Measurements from ENCODE around the gene CHMP2A. TPM values are rescaled to one million over a fixed set of nuclear protein-coding genes. Genes with fewer than 3 reads are reported as not detected.

The CHMP2A gene
- total RNA-seq, 8 experiments from 2014 or later = 106 to 165 (median 138) TPM

DNA sequence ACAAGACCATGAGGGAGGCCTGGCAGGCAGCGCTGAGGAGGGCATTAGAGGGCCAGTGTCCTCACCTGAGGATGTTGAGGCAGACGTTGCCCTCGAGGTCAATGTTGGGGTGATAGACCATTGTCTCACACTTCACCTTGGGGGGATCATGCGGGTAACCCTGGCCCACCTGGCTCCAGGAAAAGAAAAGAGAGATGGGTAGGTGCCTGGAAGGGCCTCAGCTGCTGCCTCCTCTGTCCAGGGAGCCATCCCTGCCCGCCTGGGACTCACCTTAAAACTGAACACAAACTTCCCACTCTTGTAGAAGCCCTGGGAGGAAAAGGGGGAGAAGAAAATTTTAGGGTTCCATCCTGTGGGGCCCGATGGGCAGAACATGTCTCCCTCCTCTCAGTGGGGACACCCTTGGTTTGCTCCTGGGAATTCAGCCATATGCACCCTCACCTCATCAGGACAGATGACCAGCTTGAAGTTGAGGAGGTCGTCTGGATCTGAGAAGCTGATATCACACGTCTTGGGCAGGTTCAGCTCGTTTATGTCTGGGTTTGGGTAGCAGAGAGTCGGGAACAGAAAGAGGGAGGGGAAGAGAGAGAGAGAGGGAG is 1.8 kb upstream of the CHMP2A start:
- ATAC-seq (replicated peaks in 6 of 8) = no peak
- Histone ChIP-seq H3K4me3 (peak overlapping the region in 3 of 5 donors; percentile 62 to 81 (median 74)), H3K27ac (peak overlapping the region in 1 of 2 donors; percentile 99), H3K4me1 (replicated peaks in 1 of 2) (peaks cover 29 to 34% of the 10 kb centered on the region in 2 donors)
- in situ Hi-C loops (cut with MboI; ENCODE audit: low pct_unique_long_range_greater_than_20kb in 2 of 9, low sequenced_read_pairs in 9 of 9, unreplicated experiment in 9 of 9) = no loop called here
- WGBS, 10 experiments = 49 to 100% (median 90%) methylated on average over 1 to 4 of the region's 10 CpGs; no CpG with 5 or more reads in 7 of the 10 experiments

DNA sequence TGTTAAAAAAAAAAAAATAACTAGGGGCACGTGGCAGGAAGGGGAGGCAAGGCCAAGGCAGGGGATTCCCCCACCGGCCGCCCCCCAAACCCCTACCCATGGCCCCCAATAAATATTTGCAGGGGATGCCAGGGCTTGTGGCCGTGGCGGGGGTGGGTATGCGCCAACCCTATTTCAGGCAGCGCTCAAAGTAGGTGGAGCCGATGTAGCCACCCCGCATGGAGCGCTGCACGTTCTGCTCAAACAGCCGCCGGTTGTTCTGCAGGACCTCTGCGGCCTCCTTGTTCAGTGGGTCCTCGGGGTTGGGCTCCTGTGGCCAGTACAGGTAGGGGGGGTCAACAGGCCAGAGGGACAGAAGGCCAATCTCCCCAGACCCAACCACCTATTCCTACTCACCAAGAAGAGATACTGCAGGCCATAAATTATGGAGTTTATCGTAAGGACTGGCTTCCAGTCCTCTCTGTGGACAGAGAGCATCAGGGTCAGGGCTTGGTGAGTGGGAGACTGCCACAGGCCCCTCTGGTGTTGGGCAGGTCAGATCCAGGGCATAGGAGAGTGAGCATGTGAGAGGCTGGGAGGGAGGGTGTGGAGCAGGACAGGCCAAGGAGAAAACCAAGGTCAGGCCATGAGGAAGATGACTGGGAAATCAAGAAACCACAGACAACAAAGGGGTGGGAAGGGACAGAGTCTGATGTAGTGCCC is 1.2 kb upstream of the CHMP2A start:
- no peak overlapping the region for H3K4me3 ChIP-seq
- 95 to 100% methylated on average over 1 to 4 of the region's 16 CpGs; no CpG with 5 or more reads in 8 of the 10 experiments for WGBS, 10 experiments
- in situ Hi-C loops (cut with MboI; ENCODE audit: low pct_unique_long_range_greater_than_20kb in 2 of 9, low sequenced_read_pairs in 9 of 9, unreplicated experiment in 9 of 9) = no loop called here
- ATAC-seq (replicated peaks in 6 of 8) = no peak
- peak overlapping the region in 1 of 2 donors; percentile 96 for H3K27ac ChIP-seq
- peaks cover 27 to 31% of the 10 kb centered on the region in 2 donors for H3K4me1 ChIP-seq (replicated peaks in 1 of 2)

DNA sequence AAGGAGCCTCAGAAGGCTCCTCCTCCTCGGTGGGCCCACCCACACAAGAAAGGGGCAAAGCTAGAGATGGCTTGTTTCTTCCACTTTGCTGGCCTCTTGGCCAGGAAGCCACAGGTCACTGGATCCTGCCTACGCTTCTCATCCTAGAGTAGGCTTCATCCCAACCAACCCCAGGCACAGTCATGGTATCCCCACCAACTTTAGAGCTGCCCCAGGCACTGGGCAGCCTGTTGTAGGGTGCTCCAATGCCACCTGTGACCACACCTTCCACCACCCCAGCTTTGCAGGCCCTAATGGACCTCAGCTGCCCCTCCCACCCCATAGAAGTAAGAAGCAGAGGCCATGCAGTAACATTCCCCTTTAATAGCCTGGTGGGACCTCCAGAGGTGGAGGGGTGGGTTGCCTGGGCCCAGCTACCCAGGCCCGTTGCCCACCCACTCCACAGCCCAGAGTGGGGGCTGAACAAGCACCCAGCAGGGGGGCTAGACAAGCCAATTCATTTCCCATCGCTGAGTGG is 522 bp upstream of the CHMP2A start:
- in situ Hi-C loops (cut with MboI; ENCODE audit: low pct_unique_long_range_greater_than_20kb in 2 of 9, low sequenced_read_pairs in 9 of 9, unreplicated experiment in 9 of 9) = no loop called here
- no peak for ATAC-seq (replicated peaks in 6 of 8)
- 0 to 44% (median 8%) methylated on average over 1 to 2 of the region's 4 CpGs; no CpG with 5 or more reads in 6 of the 10 experiments for WGBS, 10 experiments
- peak overlapping the region; percentile 76 to 96 for H3K27ac ChIP-seq
- peak overlapping the region; percentile 43 to 66 (median 53) for H3K4me3 ChIP-seq
- peaks cover 25 to 29% of the 10 kb centered on the region in 2 donors for H3K4me1 ChIP-seq (replicated peaks in 1 of 2)

DNA sequence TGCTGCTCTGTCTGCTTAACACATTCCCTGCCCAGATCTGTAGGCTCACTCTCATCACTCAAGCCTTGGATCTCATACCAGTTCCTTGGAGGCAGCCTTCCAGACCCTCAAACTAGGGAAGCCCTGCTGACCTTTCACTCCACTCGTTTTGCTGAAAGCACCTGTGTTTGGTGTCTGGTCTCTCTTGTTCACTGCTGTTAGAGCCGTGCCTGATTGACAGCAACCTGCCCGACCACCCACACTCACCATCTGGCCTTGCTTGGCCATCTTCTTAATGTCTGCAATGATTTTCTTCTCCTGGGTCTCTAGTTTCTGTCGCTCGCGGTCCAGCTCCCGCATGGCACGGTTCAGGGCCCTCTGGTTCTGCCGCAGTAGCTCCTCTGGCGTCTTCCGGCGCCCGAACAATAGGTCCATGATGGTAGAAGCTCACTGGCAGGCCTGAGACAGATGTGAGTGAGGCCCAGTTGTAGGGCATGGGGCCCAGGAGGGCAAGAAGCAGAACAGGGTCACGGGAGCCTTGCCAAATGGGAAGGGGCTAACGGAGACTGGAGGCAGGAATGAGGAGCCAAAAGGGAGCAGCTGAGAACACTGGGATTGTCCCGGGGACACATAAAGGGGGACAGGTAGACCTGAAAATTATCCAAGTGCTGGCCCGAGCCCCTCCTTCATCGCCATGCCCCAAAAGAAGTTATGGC is 959 bp downstream of the CHMP2A start:
- 0 to 60% (median 20%) methylated on average over 1 to 15 of the region's 18 CpGs; no CpG with 5 or more reads in 1 of the 10 experiments for WGBS, 10 experiments
- in situ Hi-C loops (cut with MboI; ENCODE audit: low pct_unique_long_range_greater_than_20kb in 2 of 9, low sequenced_read_pairs in 9 of 9, unreplicated experiment in 9 of 9) = no loop called here
- Histone ChIP-seq H3K4me1 (replicated peaks in 1 of 2) (peaks cover 19 to 21% of the 10 kb centered on the region in 2 donors), H3K4me3 (peak overlapping the region; percentile 43 to 66 (median 53)), H3K27ac (peak overlapping the region; percentile 88 to 96)
- ATAC-seq (replicated peaks in 6 of 8) = no peak

DNA sequence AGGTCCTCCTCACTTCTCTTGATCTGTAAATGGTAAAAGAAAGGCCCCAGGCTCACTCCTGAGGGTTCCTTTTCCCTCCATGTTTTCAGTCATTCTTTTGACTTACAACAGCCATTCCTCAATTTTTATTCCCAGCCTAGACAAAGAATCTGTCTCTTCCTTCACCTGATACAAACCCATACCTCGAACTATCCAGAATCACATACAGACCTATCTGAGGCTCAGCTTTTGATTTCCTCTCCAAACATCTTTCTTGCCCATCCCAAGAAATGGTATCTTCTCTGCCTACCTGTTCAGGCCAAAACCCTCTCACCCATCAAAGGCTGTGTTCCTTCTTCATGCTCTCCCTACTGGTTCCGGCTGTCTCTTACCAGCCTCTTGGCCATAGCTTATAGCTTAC is 2.2 kb downstream of the CHMP2A start:
- H3K27ac ChIP-seq = no peak overlapping the region
- H3K4me3 ChIP-seq = no peak overlapping the region
- peaks cover 19 to 21% of the 10 kb centered on the region in 2 donors for H3K4me1 ChIP-seq (replicated peaks in 1 of 2)
- in situ Hi-C loops (cut with MboI; ENCODE audit: low pct_unique_long_range_greater_than_20kb in 2 of 9, low sequenced_read_pairs in 9 of 9, unreplicated experiment in 9 of 9) = no loop called here
- ATAC-seq (replicated peaks in 6 of 8) = no peak
- 80 to 100% (median 100%) methylated on average over 1 to 2 of the region's 2 CpGs; no CpG with 5 or more reads in 1 of the 10 experiments for WGBS, 10 experiments

DNA sequence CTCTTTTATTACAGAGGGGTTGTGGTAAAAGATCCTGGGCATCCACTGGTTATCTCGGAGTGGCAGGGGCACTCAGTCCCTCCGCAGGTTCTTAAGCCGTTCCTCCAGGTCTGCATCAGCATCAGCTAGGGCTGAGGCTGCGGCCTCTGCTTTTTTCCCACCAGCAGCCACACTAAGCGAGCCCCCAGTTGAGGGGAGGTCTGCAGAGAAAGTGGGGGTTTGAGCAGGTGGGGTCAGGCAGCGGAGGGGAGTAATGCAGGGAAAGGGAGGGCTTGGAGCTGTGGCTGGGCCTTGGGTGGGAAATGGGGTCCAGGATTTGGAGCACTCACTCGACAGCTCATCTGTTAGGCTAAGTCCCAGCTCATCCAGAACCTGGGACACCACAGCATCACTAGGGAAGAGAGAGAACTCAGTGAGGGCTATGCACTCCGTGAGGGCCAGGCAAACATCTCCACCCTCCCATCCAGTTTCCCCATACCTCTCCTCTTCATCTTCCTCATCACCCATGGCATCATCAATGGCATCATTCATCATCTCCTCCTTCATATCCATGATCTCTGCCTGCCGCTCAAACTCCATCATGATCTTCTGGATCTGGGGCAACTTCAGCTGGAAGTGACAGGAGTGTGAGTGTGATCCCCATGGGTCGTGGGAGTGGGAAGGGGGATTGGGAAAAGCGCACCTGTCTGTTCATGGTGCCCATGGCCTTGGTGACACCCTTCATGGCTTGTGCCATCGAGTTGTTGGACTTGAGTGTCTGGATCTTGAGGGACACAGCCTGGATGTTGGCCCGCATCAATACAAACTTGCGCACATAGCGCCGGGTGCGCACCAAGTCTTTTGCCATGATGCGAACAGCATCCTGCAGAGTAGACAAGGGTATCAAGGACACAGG is 3.1 kb downstream of the CHMP2A start:
- no peak overlapping the region for H3K27ac ChIP-seq
- no peak overlapping the region for H3K4me3 ChIP-seq
- 89 to 100% (median 96%) methylated on average over 1 to 6 of the region's 18 CpGs; no CpG with 5 or more reads in 2 of the 10 experiments for WGBS, 10 experiments
- peaks cover 19 to 21% of the 10 kb centered on the region in 2 donors for H3K4me1 ChIP-seq (replicated peaks in 1 of 2)
- ATAC-seq (replicated peaks in 6 of 8) = no peak
- in situ Hi-C loops (cut with MboI; ENCODE audit: low pct_unique_long_range_greater_than_20kb in 2 of 9, low sequenced_read_pairs in 9 of 9, unreplicated experiment in 9 of 9) = no loop called here

DNA sequence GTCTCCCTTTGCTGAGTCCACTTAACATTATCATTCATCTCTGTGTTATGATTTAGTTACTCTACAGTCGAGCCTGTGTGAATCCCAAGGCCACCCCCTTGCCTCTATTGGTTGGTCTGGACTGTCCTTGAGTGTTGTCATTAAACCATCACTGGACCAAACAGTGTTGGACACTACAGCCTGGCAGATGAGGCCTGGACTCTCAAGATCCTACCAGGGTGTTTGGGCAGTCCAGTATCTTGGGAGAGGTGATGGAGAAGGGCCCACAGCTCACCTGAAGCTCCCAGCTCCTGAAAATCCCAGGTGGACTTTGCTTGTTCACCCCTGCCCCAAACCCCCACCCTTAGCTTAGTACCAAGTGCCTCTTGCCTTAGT is 3.8 kb downstream of the CHMP2A start:
- WGBS, 10 experiments = 60 to 100% methylated on average over 1 of the region's 1 CpG; no CpG with 5 or more reads in 8 of the 10 experiments
- in situ Hi-C loops (cut with MboI; ENCODE audit: low pct_unique_long_range_greater_than_20kb in 2 of 9, low sequenced_read_pairs in 9 of 9, unreplicated experiment in 9 of 9) = no loop called here
- no peak for ATAC-seq (replicated peaks in 6 of 8)
- Histone ChIP-seq H3K27ac (no peak overlapping the region), H3K4me3 (no peak overlapping the region), H3K4me1 (replicated peaks in 1 of 2) (peaks cover 25 to 28% of the 10 kb centered on the region in 2 donors)

DNA sequence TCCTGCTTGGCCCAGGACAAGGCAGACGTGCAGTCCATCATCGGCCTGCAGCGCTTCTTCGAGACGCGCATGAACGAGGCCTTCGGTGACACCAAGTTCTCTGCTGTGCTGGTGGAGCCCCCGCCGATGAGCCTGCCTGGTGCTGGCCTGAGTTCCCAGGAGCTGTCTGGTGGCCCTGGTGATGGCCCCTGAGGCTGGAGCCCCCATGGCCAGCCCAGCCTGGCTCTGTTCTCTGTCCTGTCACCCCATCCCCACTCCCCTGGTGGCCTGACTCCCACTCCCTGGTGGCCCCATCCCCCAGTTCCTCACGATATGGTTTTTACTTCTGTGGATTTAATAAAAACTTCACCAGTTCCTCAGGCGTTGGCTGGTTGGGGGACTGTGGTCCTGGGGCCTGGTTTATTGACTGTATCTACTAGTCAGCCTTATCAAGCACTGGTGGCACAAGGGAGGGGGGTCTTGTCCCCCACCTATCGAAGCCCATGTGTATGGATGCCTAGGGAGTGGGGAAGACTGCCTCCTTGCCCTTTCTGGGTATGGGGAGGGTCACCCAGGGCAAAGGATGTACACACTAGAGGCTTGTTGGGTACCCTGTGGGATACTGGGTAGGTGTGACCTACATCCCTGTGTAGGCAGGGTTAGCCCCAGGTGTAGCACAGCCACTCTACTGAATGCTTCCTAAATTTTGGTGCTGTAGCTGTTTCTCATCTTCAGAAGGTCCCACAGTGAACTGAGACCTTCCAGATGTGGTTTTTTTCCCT is 4.4 kb downstream of the CHMP2A start:
- in situ Hi-C loops (cut with MboI; ENCODE audit: low pct_unique_long_range_greater_than_20kb in 2 of 9, low sequenced_read_pairs in 9 of 9, unreplicated experiment in 9 of 9) = no loop called here
- peaks cover 28 to 30% of the 10 kb centered on the region in 2 donors for H3K4me1 ChIP-seq (replicated peaks in 1 of 2)
- 94% methylated on average over 6 of the region's 13 CpGs; no CpG with 5 or more reads in 9 of the 10 experiments for WGBS, 10 experiments
- H3K27ac ChIP-seq = no peak overlapping the region
- ATAC-seq (replicated peaks in 6 of 8) = no peak
- H3K4me3 ChIP-seq = no peak overlapping the region

DNA sequence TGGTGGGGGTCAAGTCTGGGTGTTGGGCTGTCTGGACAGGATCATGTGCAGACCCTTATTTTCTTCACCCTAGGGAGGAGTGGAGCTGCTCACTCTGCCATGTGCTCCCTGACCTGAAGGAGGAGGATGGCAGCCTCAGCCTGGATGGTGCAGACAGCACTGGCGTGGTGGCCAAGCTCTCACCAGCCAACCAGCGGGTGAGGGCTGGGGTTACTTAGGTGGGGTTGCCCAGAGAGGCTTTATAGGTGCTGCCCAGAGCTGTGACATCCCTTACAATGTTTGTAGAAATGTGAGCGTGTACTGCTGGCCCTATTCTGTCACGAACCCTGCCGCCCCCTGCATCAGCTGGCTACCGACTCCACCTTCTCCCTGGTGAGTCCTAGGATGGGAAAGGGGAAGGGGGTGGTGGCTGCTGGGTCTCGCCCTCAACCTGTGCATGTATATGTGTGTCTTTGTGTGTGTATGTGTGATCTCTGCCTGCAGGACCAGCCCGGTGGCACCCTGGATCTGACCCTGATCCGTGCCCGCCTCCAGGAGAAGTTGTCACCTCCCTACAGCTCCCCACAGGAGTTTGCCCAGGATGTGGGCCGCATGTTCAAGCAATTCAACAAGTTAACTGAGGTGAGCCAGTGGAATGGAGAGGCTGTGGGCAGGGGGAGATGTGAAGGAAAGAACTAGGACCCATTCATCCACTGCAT is 5.1 kb downstream of the CHMP2A start:
- in situ Hi-C loops (cut with MboI; ENCODE audit: low pct_unique_long_range_greater_than_20kb in 2 of 9, low sequenced_read_pairs in 9 of 9, unreplicated experiment in 9 of 9) = no loop called here
- Histone ChIP-seq H3K27ac (no peak overlapping the region), H3K4me1 (replicated peaks in 1 of 2) (peaks cover 26% of the 10 kb centered on the region in 2 donors), H3K4me3 (no peak overlapping the region)
- 67 to 100% (median 100%) methylated on average over 1 to 3 of the region's 11 CpGs; no CpG with 5 or more reads in 6 of the 10 experiments for WGBS, 10 experiments
- ATAC-seq (replicated peaks in 6 of 8) = peak in 2 of 8 experiments; percentile 2 to 5

DNA sequence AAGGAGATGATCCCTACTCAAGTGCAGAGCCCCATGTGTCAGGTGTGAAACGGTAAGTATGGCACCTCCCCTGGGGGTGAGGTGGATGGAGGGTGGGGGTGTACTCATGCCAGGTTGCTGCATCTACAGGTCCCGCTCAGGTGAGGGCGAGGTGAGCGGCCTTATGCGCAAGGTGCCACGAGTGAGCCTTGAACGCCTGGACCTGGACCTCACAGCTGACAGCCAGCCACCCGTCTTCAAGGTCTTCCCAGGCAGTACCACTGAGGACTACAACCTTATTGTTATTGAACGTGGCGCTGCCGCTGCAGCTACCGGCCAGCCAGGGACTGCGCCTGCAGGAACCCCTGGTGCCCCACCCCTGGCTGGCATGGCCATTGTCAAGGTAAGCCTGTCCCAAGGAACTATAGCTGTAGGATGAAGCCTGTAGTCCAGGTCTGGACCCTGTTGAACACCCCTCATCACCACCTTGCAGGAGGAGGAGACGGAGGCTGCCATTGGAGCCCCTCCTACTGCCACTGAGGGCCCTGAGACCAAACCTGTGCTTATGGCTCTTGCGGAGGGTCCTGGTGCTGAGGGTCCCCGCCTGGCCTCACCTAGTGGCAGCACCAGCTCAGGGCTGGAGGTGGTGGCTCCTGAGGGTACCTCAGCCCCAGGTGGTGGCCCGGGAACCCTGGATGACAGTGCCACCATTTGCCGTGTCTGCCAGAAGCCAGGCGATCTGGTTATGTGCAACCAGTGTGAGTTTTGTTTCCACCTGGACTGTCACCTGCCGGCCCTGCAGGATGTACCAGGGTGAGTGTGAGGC is 5.8 kb downstream of the CHMP2A start:
- Histone ChIP-seq H3K4me3 (no peak overlapping the region), H3K27ac (no peak overlapping the region), H3K4me1 (replicated peaks in 1 of 2) (peaks cover 24 to 25% of the 10 kb centered on the region in 2 donors)
- in situ Hi-C loops (cut with MboI; ENCODE audit: low pct_unique_long_range_greater_than_20kb in 2 of 9, low sequenced_read_pairs in 9 of 9, unreplicated experiment in 9 of 9) = no loop called here
- ATAC-seq (replicated peaks in 6 of 8) = no peak
- 60 to 100% (median 95%) methylated on average over 1 to 6 of the region's 20 CpGs; no CpG with 5 or more reads in 7 of the 10 experiments for WGBS, 10 experiments

Measured in motor neuron (in vitro differentiated cells).